HG02981 (cell line): ENCODE results near the gene SLC7A7.

Source experiments
- ATAC-seq: cut with Tn5 transposase; IDR thresholded peaks from one replicate; pipeline ENCODE4 v1.9.1; 2021; ENCODE audit warnings: mild to moderate bottlenecking, moderate library complexity; ENCODE audit not compliant: unreplicated experiment

SLC7A7 gene

GRCh38 chr14:22844221-22845102 is 29.2 kb upstream of the SLC7A7 start:
- ATAC-seq, result no peak

DNA sequence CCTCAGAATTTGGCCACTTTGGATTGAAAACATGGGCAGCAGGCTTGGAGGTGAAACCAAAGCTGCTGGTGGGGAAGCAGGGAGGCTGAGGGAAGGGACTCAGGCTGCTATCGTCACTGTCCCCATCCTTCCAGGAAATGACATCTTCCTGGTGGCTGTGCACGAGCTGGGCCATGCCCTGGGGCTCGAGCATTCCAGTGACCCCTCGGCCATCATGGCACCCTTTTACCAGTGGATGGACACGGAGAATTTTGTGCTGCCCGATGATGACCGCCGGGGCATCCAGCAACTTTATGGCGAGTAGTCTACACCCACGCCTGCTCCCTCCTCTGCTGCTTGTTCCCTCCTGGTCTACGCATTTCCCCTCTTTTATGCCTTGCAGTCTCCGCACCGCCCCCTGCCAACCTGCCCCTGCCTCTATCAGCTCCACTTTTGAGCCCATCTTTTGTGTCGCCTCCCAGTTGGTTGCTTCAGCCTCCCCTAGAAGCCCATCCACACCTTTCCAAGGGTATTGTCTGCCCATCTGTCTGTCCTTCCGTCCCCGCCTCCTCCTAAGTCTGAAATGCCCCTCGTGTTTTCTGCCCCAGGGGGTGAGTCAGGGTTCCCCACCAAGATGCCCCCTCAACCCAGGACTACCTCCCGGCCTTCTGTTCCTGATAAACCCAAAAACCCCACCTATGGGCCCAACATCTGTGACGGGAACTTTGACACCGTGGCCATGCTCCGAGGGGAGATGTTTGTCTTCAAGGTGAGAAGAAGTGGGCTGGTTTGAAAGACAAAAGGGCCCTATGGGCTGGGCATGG is 28.1 kb upstream of the SLC7A7 start:
- ATAC-seq, result no peak

DNA sequence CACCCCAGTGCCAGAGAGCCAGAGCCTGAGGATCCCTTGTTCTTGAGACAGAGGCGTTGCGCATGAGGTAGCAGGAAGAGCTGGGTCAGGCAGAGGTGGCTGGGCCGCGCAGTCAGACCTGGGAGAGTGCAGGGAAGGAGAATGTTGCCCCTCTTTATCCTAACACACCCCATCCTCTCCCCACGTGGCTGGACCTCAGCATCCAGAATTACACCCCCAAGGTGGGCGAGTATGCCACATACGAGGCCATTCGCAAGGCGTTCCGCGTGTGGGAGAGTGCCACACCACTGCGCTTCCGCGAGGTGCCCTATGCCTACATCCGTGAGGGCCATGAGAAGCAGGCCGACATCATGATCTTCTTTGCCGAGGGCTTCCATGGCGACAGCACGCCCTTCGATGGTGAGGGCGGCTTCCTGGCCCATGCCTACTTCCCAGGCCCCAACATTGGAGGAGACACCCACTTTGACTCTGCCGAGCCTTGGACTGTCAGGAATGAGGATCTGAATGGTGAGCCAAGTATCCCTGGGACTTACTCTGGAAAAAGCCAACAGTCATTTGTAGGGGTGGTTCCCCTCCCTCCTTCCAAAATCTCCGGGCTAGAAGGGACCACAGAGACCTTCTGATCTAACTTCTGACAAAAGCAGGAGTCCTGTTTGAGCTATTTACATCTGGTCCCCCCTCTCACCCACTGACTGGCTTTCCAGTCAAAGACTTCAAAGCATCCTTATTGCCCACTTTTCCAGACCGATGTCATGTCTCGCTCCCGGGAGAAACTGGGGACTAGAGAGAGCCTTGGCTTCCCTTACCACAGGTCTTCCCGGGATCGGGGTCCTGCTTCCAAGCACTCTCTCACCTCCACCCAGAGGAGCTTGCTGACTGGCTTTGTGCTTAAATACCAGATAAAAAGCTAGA is 27.2 kb upstream of the SLC7A7 start:
- ATAC-seq, result no peak

GRCh38 chr14:22841769-22842168 is 26.5 kb upstream of the SLC7A7 start:
- ATAC-seq, result no peak

- ATAC-seq, result no peak
Measured at GRCh38 chr14:22841311-22841710, 26.1 kb upstream of the SLC7A7 start.

DNA sequence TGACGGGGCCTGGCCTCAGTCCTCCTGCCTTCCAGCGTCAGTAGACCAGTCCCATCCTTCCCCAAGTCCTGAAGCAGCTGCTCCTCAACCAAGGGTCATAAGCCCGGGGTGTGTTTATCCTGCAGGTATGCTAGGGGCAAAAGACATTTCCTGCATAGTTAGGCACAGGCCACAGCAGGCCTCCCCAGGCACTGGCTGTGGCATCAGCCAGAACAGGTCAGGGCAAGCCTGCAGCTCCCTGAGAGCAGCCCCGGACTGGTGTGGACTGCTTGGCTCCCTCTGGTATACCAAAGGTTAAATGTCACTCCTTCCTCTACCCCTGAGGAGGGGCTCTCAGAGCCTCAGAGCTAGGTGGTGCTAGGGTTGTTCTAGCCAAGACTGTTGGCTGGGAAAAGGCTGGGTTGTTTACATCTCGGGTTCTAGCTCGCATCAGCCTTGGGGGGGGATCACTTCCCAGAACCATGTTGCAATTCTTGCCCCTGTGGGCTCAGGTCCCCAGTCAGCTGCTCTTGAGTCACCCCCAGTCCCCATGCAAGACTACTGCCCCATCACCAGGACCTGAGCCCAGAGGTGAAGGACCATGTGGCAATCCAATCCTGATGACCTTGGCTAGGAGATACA is 24.0 kb upstream of the SLC7A7 start:
- no peak for ATAC-seq

- ATAC-seq, result no peak
Measured at GRCh38 chr14:22838631-22839041, 23.4 kb upstream of the SLC7A7 start.

DNA sequence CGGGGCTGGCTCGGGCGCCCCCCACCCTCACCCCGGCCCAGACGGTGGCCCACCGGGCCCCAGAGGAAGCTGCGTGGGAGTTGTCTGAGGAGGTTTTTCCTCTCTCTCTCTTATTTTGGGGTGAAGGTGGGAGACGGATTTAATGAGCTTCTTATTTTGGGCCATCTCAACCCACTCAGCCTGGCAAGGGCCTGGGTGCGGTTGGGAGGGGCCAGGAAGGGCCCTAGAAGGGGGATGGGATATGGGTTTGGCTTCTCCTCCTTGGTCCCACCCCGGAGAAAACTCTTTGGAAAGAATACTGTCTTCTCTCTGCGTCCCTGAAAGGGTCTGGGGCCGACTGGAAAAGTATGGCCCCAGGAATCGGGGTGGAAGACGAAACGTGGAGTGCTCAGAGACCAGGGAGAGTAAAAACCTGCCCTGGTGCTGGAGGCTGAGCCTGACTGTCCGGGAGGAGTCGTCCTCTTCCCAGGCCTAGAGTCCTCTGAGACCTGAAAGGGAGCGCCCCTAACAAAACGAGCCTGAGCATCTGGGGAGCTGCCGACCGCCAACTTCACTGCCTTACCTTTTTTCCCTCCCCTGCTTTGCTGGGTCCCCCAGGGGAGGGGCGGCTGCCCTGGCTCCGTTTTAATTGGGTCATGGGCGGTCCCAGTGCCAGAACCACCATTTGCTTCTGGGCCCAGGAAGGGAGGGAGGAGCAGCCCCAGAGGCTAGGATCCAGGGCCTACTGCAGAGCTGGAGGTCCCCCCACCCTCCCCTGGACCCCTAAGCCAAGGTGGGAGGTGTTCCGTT is 22.7 kb upstream of the SLC7A7 start:
- ATAC-seq, result no peak

- ATAC-seq, result no peak
Measured at GRCh38 chr14:22837114-22837749, 22.0 kb upstream of the SLC7A7 start.

DNA sequence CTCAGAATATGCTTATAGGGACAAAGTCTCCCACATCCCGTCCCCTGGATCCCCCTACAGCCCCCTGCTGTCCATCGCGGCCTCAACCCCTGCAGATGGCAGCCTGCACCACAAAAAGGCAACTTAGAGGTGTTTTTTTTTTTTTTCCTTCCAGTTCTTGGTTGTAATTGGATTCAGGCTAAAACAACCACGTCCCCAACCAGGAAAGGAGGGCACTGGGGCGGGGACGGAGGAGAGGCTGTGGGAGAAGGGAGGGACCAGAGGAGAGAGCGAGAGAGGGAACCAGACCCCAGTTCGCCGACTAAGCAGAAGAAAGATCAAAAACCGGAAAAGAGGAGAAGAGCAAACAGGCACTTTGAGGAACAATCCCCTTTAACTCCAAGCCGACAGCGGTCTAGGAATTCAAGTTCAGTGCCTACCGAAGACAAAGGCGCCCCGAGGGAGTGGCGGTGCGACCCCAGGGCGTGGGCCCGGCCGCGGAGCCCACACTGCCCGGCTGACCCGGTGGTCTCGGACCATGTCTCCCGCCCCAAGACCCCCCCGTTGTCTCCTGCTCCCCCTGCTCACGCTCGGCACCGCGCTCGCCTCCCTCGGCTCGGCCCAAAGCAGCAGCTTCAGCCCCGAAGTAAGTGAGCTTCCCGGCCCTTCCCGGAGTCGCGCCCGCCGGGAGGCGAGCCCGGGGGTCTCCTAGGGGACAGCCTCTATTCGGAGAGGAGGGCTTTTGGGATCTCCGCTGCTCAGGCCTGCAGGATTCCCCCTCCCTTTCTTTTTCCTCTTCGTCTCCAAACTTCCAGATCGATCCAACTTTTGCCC is 21.3 kb upstream of the SLC7A7 start, which contains the start of gene MMP14:
Gene MMP14, plus strand, starts transcription at position 285 of the 813 bp plus-strand sequence. Its CDS starts 233 bp downstream, at position 518.
- ATAC-seq, result no peak

GRCh38 chr14:22835505-22835904 is 20.3 kb upstream of the SLC7A7 start:
- no peak for ATAC-seq

GRCh38 chr14:22830443-22831010 is 15.3 kb upstream of the SLC7A7 start:
- no peak for ATAC-seq

GRCh38 chr14:22829661-22830442 is 14.6 kb upstream of the SLC7A7 start, which contains the start of gene MRPL52:
Gene MRPL52 (plus strand): TSS chr14:22829887. CDS start chr14:22829913, 26 bp downstream.
- peak; percentile 81 for ATAC-seq

DNA sequence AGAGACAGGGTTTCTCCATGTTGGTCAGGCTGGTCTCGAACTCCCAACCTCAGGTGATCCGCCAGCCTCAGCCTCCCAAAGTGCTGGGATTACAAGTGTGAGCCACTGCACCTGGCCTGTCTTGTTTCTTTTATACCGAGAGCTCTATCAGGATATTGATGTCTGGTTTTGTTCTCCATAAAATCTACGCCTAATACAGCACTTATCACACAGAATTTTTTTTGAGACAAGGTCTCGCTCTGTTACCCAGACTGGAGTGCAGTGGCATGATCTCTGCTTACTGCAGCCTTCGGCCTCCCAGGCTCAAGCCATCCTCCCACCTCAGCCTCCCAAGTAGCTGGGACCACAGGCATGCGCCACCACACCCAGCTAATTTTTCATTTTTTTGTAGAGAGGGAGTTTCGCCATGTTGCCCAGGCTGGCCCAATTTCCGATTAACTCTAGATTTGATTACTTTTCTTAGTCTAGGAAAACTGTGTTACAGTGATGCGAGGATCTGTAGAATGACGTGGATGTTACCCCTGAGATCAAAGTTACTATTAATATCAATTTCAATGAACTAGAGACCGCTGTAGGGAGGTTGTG is 13.9 kb upstream of the SLC7A7 start:
- ATAC-seq, result peak; percentile 3

DNA sequence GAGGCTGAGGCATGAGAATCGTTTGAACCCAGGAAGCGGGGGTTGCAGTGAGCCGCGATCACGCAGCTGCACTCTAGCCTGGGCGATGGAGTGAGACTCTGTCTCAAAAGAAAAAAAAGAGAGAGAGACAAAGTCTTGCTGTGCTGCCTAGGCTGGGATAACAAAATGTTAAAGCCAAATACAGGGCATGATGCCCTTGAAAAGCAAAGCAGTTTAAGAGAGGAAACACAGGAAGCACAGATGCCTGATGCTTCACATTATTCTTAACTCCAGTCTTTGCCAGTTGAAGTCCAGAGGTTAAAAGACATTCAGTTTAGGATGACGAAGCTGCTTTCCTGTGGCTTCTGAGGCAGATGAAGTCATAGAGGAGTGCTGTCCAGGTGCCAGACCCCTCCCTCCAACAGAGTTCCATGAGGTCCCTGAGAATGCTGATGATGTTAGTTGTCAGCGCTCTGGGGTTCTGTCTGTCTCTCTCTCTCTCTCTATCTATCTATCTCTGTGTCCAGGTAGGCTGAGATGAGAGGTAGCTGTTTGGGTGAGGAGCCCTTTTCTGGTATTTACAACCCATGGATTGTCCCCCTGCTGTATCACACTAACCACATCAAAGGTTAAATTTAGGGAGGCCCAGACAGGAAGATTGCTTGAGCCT is 9.6 kb upstream of the SLC7A7 start:
- no peak for ATAC-seq

DNA sequence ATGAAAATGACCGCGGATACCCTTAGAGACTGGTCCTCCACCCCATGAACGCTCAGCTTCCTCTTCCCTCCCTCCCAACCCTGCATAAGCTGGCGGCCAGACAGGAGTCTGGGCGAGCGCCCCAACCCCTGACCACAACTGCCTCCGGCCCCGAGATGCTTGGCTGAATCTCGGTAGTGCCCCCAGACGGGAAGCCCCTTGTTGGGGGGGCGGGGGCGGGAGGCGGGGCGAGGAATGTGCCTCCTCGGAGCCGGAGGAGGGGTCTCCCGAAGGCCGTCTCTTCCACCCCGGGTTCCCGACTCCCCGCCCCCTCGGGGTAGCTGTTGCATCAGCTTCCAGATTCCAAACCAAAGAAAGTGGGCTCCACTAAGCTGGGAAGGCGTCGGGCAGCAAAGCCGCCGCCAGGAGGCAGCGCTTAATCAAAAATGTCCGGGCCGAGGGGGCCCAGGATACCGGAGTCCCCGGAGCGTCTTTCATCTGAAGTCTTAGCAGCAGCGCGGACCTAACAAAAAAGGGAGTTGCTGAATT is 7.4 kb upstream of the SLC7A7 start:
- no peak for ATAC-seq
